ENCODE data around the gene SIRPD. TPM values are rescaled to one million over a fixed set of nuclear protein-coding genes. Genes with fewer than 3 reads are reported as not detected.

Gene SIRPD
- total RNA-seq, 1 experiment from 2014 or later, result 0.18 TPM

DNA sequence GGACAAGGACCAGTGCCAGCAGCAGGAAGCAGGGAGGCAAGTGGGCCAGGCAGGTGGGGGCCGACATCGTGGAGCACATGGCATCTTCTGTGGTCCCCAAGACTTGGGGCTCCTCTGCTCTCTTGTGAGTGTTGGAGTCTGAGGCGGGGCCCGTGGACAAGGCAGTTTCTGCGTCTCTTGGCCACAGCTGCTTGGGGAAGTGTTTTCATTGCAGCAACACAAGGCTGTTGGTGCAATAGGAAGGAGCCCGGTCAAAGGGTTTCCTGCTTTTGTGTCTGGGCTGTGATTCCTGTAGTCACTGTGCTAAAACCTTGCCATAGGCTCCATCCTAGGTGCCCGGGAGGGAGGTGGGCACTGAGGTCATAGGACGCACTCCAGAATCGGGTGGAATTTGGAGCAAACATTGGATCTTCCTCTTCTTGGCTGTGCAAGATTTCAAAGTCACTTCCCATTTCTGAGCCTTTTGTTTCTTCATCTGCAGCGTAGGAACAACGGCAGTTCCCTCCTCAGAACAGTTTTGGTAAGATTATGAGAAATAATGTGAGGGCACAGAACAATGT is 66.1 kb downstream of the SIRPD start, which contains the start of gene SIRPB2:
Gene SIRPB2 (minus strand): TSS at position 140 of the 560 bp plus-strand sequence. CDS start 61 bp downstream, at position 79.
- Histone ChIP-seq H3K36me3 (ENCODE audit: low read depth, low read length) (no peaks in the 10 kb centered on the region), H3K9me2 (replicated peaks; ENCODE audit: low read length) (no peaks in the 10 kb centered on the region), H3K4me1 (ENCODE audit: insufficient read depth, low read length) (peaks cover 33% of the 10 kb centered on the region), H3K9ac (ENCODE audit: low read length) (no peak within 1 kb of the TSS), H3K27me3 (ENCODE audit: low read length) (no peaks in the 10 kb centered on the region), H3K4me3 (ENCODE audit: low read length) (no peak within 1 kb of the TSS), H3K4me2 (ENCODE audit: low read length) (peak within 1 kb of the TSS; percentile 28; the same call in 1 of the 2 replicates), H3K27ac (ENCODE audit: low read length) (peak within 1 kb of the TSS; percentile 45; the same call in 1 of the 2 replicates), H3K9me3 (ENCODE audit: low read length) (no peaks in the 10 kb centered on the region), H3K79me2 (ENCODE audit: low read length) (no peaks in the 10 kb centered on the region), H4K20me1 (ENCODE audit: low read length) (no peaks in the 10 kb centered on the region), H3F3A (ENCODE audit: low read length, unreplicated experiment) (no peaks in the 10 kb centered on the region), H2AFZ (ENCODE audit: low read length) (0 out of 2 replicates have a peak within 1 kb of the TSS, but pooled peaks have one; percentile 16)
- ChIA-PET CTCF (no interaction called here), POLR2A (ENCODE audit: unreplicated experiment) (no interaction called here)
- BruUV-seq (replicated peaks), result no TSS peak
- TF ChIP-seq EZH2 (IDR thresholded peaks at IDR 0.05; ENCODE audit: low read length, unreplicated experiment) (no peak), EZH2phosphoT487 (IDR thresholded peaks at IDR 0.05; ENCODE audit: borderline replicate concordance, low read length) (no peak)
- TF ChIP-seq, protein P1, sequence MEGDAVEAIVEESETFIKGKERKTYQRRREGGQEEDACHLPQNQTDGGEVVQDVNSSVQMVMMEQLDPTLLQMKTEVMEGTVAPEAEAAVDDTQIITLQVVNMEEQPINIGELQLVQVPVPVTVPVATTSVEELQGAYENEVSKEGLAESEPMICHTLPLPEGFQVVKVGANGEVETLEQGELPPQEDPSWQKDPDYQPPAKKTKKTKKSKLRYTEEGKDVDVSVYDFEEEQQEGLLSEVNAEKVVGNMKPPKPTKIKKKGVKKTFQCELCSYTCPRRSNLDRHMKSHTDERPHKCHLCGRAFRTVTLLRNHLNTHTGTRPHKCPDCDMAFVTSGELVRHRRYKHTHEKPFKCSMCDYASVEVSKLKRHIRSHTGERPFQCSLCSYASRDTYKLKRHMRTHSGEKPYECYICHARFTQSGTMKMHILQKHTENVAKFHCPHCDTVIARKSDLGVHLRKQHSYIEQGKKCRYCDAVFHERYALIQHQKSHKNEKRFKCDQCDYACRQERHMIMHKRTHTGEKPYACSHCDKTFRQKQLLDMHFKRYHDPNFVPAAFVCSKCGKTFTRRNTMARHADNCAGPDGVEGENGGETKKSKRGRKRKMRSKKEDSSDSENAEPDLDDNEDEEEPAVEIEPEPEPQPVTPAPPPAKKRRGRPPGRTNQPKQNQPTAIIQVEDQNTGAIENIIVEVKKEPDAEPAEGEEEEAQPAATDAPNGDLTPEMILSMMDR (conservative IDR thresholded peaks at IDR 0.05; ENCODE audit: low read depth, low read length), result no peak
- intact Hi-C loops (cut with micrococcal nuclease), result no loop called here
- ATAC-seq, result no peak
- DNase-seq, result no peak

DNA sequence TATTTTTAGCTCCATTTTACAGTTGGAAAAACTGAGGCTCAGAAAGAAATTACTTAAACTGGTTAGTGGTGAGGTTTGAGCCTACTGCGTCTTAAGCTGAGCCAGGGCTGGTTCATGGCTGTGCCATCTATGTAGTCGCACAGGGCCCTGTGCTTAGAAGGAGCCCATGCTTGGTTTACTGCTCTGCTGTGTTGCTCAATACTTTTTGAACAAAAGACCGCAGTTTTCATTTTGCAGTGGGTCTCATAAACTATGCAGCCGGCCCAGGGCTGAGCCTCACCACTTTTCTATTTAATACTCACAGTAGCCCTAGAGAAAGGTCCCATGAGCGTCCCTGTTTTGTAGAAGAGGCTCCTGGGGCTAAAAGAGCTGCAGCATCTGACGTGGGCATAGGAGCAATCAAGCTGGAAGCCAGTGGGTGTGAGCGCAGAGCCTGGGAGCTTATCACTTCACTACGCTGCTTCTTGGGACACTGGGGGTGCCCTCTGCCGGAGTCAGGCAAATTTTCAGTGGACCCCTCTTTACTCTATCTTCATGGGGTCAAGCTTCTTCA is 66.8 kb downstream of the SIRPD start:
- H3K4me2 ChIP-seq (ENCODE audit: low read length), result no peak overlapping the region
- H4K20me1 ChIP-seq (ENCODE audit: low read length), result no peaks in the 10 kb centered on the region
- H3K27ac ChIP-seq (ENCODE audit: low read length), result peak overlapping the region; percentile 45; the same call in 1 of the 2 replicates
- H3K9ac ChIP-seq (ENCODE audit: low read length), result no peak overlapping the region
- CTCF ChIA-PET, result interaction anchor here (1.0 to 1.3 kb wide), 2 partner anchors 12 to 13 kb away, joined by 3 to 6 read pairs; no protein-coding TSS in a partner anchor
- POLR2A ChIA-PET (ENCODE audit: unreplicated experiment), result no interaction called here
- no peaks in the 10 kb centered on the region for H3K27me3 ChIP-seq (ENCODE audit: low read length)
- H3K9me2 ChIP-seq (replicated peaks; ENCODE audit: low read length), result no peaks in the 10 kb centered on the region
- DNase-seq, result no peak
- no peak overlapping the region for H2AFZ ChIP-seq (ENCODE audit: low read length)
- TF ChIP-seq EZH2 (IDR thresholded peaks at IDR 0.05; ENCODE audit: low read length, unreplicated experiment), result no peak
- no peak for TF ChIP-seq EZH2phosphoT487 (IDR thresholded peaks at IDR 0.05; ENCODE audit: borderline replicate concordance, low read length)
- TF ChIP-seq, protein P1 (conservative IDR thresholded peaks at IDR 0.05; ENCODE audit: low read depth, low read length), result no peak
- H3K9me3 ChIP-seq (ENCODE audit: low read length), result no peaks in the 10 kb centered on the region
- no peaks in the 10 kb centered on the region for H3F3A ChIP-seq (ENCODE audit: low read length, unreplicated experiment)
- no TSS peak for BruUV-seq (replicated peaks)
- no peak for ATAC-seq
- H3K4me3 ChIP-seq (ENCODE audit: low read length), result no peak overlapping the region
- no peaks in the 10 kb centered on the region for H3K36me3 ChIP-seq (ENCODE audit: low read depth, low read length)
- intact Hi-C loops (cut with micrococcal nuclease), result no loop called here
- no peaks in the 10 kb centered on the region for H3K79me2 ChIP-seq (ENCODE audit: low read length)
- peaks cover 33% of the 10 kb centered on the region for H3K4me1 ChIP-seq (ENCODE audit: insufficient read depth, low read length)
